HG02759 (cell line): Measurements from ENCODE around the gene C6orf89.
"Not testable (repeated sequence)": the region's sequence is repeated elsewhere in the genome, so short reads cannot be mapped to it uniquely, and the experiment has no call there.

Experiments
- ATAC-seq: cut with Tn5 transposase; IDR thresholded peaks from one replicate; pipeline ENCODE4 v1.9.1; 2021; ENCODE audit warnings: mild to moderate bottlenecking, moderate library complexity; ENCODE audit not compliant: unreplicated experiment

Gene C6orf89

DNA sequence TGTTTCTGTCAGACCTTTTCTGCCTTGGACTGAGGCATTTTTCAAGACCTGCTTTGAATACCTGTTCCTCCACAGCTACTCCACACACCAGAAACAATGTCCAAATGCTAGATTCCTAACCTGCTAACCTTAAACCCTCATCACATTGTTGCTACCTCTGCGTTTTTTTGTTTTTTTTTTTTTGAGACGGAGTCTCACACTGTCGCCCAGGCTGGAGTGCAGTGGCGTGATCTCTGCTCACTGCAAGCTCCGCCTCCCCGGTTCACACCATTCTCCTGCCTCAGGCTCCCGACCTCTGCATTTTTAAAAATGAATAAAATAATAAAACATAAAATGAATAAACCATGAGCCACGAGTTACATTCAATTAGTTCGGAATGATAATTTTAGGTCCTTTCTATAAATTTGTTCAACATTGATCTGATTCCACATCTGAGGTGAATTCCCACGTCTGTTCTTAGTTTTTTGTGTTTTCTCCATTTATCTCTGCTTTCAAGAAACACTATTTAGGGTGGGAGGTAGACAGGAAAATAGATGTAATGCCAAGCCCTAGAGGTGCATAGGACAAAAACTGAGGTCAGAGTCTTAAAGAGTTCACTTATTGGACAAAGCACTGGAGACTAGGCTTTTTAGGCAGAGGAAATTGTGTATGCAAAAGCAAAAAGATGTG lies 1.3 kb downstream of the C6orf89 start:
- no peak for ATAC-seq

- ATAC-seq: no peak
Measured at GRCh38 chr6:36888115-36888643, 2.4 kb downstream of the C6orf89 start.

- ATAC-seq: no peak
Measured at GRCh38 chr6:36888654-36889481, 3.1 kb downstream of the C6orf89 start.

DNA sequence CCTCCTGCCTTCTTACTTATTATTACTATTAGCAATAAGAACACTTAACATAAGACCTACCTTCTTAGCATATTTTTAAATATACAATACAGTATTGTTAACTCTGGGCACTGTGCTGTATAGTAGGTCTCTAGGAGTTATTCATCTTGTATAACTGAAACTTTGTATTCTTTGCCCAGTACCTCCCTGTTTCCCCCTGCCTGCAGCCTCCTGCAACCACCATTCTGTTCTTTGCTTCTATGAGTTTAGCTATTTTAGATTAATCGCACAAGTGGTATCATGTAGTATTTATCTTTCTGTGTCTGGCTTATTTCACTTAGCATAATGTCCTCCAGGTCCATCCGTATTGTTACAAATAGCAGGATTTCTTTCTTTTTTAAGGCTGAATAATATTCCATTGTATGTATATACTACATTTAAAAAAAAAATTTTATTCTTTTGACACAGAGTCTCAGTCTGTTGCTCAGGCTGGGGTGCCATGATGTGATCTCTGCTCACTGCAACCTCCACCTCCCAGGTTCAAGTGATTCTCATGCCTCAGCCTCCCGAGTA lies 4.4 kb downstream of the C6orf89 start:
- ATAC-seq: no peak

GRCh38 chr6:36891153-36891552 lies 5.4 kb downstream of the C6orf89 start:
- ATAC-seq: not testable (repeated sequence)

GRCh38 chr6:36893976-36894932 lies 8.5 kb downstream of the C6orf89 start:
- ATAC-seq: no peak

- ATAC-seq: no peak
Measured at GRCh38 chr6:36897609-36898008, 11.9 kb downstream of the C6orf89 start.

DNA sequence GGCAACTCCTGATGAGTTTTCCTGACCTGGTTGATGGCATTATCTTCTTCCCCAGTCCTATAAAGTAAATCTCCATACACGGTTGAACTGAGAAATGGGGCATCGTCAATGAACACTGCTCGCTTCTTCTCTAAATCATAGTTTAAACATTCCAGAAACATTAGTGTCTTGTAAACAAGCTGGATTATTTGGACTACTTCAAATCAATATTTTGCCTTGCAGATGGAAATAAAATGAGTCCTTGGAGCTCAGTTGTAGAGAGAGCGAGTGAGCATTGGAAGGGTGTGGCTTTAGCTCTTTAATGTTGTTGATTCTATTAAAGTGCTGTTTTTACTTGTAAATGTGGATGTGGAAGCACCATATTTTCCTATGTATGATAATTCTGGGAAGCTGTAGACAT lies 18.4 kb downstream of the C6orf89 start:
- ATAC-seq: no peak

- ATAC-seq: no peak
Measured at GRCh38 chr6:36904851-36905393, 19.2 kb downstream of the C6orf89 start.

DNA sequence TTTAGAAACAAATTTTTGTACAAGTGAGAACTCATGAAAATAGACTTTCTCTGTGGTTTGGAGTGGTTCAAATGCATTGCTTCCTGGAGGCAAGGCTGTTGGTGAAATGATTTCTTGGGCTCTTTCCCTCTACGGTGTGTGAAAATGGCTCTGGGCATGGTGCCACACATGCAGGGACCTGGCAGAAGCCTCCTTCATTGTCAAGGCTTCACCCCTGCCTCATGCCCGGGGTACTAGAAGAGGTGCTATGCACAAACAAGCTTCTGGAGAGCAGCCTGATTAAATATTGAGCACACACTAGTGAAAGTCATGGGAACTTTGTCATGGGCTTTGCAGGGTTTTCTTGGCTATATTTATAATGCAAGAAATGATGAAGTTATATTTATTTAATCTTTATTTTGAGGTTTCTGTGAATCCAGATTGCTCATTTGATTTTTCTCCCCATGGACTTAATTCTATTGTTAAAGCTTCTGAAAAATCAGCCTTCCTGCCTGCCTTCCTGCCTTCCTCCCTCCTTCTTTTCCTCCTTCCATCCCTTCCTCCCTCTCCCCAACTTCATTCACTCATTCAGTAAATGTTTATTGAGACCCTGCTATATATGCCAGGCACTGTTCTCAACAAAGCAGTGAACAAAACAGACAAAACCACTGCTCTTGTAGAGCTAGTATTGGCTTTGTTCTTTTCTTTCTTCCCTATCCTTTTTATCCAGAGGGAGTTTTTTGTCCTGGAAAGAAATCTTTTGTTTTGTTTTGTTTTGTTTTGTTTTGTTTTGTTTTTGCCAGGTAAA lies 21.0 kb downstream of the C6orf89 start:
- ATAC-seq: no peak

- ATAC-seq: no peak
Measured at GRCh38 chr6:36907781-36908180, 22.0 kb downstream of the C6orf89 start.

DNA sequence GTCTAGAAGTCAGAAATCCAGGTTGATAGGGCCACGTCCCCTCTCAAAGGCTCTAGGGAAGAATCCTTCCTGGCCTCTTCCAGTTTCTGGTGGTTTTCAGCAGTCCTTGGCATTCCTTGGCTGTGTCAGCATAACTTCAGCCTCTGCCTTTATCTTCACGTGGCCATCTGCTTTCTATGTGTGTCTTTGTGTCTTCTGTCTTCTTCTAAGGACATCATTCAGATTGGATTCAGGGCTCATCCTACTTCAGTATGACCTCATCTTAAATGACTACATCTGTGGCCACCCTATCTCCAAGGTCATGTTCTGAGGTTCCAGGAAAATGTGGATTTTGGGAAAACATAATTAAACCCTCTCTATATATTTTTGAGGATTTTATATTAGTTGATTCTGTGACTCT lies 23.0 kb downstream of the C6orf89 start:
- ATAC-seq: no peak

- ATAC-seq: peak; percentile 30
Measured at GRCh38 chr6:36912030-36912454, 26.3 kb downstream of the C6orf89 start.

DNA sequence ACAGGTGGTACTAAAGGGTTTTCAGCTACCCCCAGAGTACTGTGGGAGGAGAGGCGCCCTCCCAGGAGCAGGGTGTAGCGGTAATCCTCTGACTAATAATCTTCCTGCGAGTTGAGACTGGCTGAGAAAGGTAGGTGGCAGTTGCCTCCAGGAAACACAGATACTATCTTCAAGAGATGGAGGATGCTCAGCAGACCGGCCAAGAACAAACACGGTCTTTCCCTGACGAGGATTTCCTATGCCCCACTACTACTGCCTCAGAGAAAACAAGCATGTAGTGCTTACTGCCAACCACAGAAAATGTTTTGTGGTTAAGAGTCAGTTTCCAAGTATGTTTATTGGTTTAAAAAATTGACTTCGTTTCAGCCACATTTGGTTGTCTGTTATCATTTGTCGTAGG lies 26.8 kb downstream of the C6orf89 start:
- peak; percentile 88 for ATAC-seq

DNA sequence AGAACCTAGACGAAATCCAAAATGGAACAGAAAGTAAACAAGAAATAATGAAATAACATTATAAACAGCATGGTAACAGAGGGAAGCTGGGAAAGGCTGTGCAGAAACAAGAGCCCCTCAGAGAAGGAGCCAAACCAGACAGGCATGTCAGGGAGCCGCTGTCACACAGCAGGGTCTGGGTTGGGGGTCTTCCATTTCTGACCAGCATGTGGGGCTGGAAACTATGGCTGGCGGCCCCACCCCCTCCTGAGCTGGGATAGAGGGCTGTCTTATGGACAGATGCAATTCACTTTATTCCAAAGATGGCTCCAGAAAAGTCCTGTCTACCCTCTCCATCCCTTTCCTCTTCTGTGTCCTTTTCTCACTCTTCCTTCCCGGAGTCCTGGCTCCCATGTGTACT lies 27.3 kb downstream of the C6orf89 start:
- no peak for ATAC-seq

GRCh38 chr6:36914227-36914794 lies 28.6 kb downstream of the C6orf89 start:
- ATAC-seq: no peak

DNA sequence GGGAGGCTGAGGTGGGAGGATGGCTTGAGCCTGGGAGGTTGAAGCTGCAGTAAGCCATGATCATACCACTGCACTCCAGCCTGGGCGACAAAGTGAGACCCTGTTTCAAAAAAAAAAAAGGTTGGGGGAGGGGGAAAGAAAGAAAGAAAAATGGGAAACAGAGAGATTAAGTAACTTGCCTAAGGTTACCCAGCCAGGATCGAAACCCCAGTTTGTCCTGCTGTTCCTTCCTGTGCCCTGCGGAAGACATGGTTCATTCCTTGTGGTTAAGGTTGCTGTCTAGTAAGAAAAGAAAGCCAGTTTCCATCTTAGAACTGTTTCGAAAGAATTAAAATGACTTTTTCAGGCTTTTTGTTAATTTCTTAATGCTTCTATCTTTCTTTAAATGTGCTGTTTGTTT lies 29.8 kb downstream of the C6orf89 start:
- no peak for ATAC-seq

DNA sequence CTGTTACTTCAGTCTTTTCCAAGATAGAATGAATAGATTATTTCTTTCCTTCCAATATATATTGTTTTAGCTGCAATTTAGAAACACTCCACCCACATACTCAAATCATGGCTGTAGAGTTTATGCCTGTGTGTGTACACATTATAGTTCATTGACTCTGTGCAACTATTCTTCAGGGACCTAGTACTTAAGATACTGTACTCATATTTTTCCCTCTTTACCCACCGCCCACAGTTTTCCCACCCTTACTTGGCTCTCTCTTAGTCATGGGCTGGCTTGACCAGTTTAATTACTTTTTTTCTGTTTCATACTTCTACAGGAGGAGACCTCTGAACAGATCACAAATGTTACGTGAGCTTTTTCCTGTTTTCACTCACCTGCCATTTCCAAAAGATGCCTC lies 30.4 kb downstream of the C6orf89 start:
- ATAC-seq: no peak

- no peak for ATAC-seq
Measured at GRCh38 chr6:36917541-36918193, 31.9 kb downstream of the C6orf89 start.
